Measurements from ENCODE around the gene LMNTD2. TPM values are rescaled to one million over a fixed set of nuclear protein-coding genes. Genes with fewer than 3 reads are reported as not detected.

Gene LMNTD2
- total RNA-seq, 1 experiment from 2014 or later, result 4.0 TPM

DNA sequence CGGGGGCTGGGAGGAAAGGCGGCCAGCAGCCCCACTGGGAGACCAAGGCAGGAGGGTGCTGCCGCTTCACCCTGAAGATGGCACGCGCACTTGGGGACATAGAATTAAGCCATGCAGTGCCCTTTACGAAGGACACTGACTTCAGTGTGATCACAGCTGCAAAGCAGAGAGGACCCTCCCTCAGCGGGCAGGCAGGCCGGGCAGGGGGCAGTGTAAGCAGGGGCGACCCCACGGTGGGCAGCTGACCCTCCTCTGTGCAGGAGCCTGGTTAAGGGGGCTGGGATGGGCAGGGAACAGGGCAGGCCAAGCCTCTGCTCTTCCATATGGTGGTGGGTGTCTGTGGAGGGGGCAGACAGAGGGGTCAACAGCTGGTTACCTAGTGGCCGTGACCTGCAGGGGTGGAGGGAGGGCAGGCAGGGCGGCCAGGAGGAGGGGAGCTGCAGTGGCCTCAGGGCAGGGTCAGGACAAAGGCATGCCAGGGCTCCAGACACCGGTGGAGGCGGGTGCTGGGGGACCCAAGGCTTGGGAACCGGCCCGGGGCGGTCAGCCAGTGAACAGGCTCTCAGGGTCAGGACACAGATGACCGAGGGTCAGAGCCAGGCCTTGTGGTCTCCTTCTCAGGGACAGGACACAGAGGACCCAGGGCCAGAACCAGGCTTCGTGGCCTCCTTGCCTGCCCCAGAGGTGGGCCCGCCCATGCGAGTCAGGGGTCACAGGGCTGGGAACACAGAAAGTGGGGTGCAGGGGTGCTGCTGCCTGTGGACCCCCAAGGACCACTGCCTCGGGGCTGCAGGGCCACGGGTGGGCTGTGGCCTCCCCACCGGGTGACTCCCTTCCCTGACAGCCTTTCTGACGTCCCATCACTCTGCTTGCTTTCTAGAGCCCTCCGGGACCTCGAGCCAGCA lies 7.2 kb downstream of the LMNTD2 start:
- Mint-ChIP-seq H3K27me3 (ENCODE audit: low read depth) (peaks cover 24% of the 10 kb centered on the region), H3K9me3 (no peaks in the 10 kb centered on the region), H3K4me1 (peaks cover 8% of the 10 kb centered on the region), H3K4me3 (no peak overlapping the region), H3K36me3 (no peaks in the 10 kb centered on the region), H3K27ac (no peak overlapping the region)
- ATAC-seq, result no peak
- POLR2A ChIA-PET, result interaction anchor here (0.6 to 1.9 kb wide), 2 partner anchors 17 to 132 kb away, joined by 3 to 5 read pairs; partner anchors contain the start of gene HRAS
- DNase-seq (ENCODE audit: low spot score), result no peak
- CTCF ChIA-PET, result interaction anchor here (0.6 to 3.4 kb wide), 10 partner anchors 14 to 709 kb away, joined by 3 to 32 read pairs (median 4); partner anchors contain the start of genes DEAF1 and TMEM80
- TF ChIP-seq, protein P1, sequence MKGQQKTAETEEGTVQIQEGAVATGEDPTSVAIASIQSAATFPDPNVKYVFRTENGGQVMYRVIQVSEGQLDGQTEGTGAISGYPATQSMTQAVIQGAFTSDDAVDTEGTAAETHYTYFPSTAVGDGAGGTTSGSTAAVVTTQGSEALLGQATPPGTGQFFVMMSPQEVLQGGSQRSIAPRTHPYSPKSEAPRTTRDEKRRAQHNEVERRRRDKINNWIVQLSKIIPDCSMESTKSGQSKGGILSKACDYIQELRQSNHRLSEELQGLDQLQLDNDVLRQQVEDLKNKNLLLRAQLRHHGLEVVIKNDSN (CRISPR knock-in tag; IDR thresholded peaks at IDR 0.05), result no peak
- TF ChIP-seq, protein P2, sequence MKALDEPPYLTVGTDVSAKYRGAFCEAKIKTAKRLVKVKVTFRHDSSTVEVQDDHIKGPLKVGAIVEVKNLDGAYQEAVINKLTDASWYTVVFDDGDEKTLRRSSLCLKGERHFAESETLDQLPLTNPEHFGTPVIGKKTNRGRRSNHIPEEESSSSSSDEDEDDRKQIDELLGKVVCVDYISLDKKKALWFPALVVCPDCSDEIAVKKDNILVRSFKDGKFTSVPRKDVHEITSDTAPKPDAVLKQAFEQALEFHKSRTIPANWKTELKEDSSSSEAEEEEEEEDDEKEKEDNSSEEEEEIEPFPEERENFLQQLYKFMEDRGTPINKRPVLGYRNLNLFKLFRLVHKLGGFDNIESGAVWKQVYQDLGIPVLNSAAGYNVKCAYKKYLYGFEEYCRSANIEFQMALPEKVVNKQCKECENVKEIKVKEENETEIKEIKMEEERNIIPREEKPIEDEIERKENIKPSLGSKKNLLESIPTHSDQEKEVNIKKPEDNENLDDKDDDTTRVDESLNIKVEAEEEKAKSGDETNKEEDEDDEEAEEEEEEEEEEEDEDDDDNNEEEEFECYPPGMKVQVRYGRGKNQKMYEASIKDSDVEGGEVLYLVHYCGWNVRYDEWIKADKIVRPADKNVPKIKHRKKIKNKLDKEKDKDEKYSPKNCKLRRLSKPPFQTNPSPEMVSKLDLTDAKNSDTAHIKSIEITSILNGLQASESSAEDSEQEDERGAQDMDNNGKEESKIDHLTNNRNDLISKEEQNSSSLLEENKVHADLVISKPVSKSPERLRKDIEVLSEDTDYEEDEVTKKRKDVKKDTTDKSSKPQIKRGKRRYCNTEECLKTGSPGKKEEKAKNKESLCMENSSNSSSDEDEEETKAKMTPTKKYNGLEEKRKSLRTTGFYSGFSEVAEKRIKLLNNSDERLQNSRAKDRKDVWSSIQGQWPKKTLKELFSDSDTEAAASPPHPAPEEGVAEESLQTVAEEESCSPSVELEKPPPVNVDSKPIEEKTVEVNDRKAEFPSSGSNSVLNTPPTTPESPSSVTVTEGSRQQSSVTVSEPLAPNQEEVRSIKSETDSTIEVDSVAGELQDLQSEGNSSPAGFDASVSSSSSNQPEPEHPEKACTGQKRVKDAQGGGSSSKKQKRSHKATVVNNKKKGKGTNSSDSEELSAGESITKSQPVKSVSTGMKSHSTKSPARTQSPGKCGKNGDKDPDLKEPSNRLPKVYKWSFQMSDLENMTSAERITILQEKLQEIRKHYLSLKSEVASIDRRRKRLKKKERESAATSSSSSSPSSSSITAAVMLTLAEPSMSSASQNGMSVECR (CRISPR knock-in tag; IDR thresholded peaks at IDR 0.05; ENCODE audit: borderline replicate concordance), result no peak
- TF ChIP-seq, protein P3, sequence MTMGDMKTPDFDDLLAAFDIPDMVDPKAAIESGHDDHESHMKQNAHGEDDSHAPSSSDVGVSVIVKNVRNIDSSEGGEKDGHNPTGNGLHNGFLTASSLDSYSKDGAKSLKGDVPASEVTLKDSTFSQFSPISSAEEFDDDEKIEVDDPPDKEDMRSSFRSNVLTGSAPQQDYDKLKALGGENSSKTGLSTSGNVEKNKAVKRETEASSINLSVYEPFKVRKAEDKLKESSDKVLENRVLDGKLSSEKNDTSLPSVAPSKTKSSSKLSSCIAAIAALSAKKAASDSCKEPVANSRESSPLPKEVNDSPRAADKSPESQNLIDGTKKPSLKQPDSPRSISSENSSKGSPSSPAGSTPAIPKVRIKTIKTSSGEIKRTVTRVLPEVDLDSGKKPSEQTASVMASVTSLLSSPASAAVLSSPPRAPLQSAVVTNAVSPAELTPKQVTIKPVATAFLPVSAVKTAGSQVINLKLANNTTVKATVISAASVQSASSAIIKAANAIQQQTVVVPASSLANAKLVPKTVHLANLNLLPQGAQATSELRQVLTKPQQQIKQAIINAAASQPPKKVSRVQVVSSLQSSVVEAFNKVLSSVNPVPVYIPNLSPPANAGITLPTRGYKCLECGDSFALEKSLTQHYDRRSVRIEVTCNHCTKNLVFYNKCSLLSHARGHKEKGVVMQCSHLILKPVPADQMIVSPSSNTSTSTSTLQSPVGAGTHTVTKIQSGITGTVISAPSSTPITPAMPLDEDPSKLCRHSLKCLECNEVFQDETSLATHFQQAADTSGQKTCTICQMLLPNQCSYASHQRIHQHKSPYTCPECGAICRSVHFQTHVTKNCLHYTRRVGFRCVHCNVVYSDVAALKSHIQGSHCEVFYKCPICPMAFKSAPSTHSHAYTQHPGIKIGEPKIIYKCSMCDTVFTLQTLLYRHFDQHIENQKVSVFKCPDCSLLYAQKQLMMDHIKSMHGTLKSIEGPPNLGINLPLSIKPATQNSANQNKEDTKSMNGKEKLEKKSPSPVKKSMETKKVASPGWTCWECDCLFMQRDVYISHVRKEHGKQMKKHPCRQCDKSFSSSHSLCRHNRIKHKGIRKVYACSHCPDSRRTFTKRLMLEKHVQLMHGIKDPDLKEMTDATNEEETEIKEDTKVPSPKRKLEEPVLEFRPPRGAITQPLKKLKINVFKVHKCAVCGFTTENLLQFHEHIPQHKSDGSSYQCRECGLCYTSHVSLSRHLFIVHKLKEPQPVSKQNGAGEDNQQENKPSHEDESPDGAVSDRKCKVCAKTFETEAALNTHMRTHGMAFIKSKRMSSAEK (CRISPR knock-in tag; IDR thresholded peaks at IDR 0.05; ENCODE audit: borderline replicate concordance), result no peak
- no peak for TF ChIP-seq ZNF219 (CRISPR knock-in tag; IDR thresholded peaks at IDR 0.05; ENCODE audit: borderline replicate concordance)
- TF ChIP-seq MXD4 (CRISPR knock-in tag; IDR thresholded peaks at IDR 0.05; ENCODE audit: borderline replicate concordance), result no peak
- no peak for TF ChIP-seq ZNF396 (CRISPR knock-in tag; IDR thresholded peaks at IDR 0.05; ENCODE audit: borderline replicate concordance)
- TF ChIP-seq, protein P4, sequence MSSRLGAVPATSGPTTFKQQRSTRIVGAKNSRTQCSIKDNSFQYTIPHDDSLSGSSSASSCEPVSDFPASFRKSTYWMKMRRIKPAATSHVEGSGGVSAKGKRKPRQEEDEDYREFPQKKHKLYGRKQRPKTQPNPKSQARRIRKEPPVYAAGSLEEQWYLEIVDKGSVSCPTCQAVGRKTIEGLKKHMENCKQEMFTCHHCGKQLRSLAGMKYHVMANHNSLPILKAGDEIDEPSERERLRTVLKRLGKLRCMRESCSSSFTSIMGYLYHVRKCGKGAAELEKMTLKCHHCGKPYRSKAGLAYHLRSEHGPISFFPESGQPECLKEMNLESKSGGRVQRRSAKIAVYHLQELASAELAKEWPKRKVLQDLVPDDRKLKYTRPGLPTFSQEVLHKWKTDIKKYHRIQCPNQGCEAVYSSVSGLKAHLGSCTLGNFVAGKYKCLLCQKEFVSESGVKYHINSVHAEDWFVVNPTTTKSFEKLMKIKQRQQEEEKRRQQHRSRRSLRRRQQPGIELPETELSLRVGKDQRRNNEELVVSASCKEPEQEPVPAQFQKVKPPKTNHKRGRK (CRISPR knock-in tag; IDR thresholded peaks at IDR 0.05; ENCODE audit: borderline replicate concordance), result no peak
- TF ChIP-seq, protein P5, sequence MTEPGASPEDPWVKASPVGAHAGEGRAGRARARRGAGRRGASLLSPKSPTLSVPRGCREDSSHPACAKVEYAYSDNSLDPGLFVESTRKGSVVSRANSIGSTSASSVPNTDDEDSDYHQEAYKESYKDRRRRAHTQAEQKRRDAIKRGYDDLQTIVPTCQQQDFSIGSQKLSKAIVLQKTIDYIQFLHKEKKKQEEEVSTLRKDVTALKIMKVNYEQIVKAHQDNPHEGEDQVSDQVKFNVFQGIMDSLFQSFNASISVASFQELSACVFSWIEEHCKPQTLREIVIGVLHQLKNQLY (CRISPR knock-in tag; IDR thresholded peaks at IDR 0.05), result no peak
- no peak for TF ChIP-seq HMGA2 (CRISPR knock-in tag; IDR thresholded peaks at IDR 0.05)
- TF ChIP-seq CBFB (CRISPR knock-in tag; IDR thresholded peaks at IDR 0.05; ENCODE audit: low read depth), result no peak
- TF ChIP-seq CREB1 (CRISPR knock-in tag; IDR thresholded peaks at IDR 0.05), result no peak
- TF ChIP-seq, protein P6, sequence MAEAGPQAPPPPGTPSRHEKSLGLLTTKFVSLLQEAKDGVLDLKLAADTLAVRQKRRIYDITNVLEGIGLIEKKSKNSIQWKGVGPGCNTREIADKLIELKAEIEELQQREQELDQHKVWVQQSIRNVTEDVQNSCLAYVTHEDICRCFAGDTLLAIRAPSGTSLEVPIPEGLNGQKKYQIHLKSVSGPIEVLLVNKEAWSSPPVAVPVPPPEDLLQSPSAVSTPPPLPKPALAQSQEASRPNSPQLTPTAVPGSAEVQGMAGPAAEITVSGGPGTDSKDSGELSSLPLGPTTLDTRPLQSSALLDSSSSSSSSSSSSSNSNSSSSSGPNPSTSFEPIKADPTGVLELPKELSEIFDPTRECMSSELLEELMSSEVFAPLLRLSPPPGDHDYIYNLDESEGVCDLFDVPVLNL (CRISPR knock-in tag; IDR thresholded peaks at IDR 0.05; ENCODE audit: borderline replicate concordance, low read depth), result no peak
- no peak for TF ChIP-seq ZNF263 (CRISPR knock-in tag; IDR thresholded peaks at IDR 0.05; ENCODE audit: low read depth)
- no peak for TF ChIP-seq ZNF138 (CRISPR knock-in tag; conservative IDR thresholded peaks at IDR 0.05)
- TF ChIP-seq, protein P7, sequence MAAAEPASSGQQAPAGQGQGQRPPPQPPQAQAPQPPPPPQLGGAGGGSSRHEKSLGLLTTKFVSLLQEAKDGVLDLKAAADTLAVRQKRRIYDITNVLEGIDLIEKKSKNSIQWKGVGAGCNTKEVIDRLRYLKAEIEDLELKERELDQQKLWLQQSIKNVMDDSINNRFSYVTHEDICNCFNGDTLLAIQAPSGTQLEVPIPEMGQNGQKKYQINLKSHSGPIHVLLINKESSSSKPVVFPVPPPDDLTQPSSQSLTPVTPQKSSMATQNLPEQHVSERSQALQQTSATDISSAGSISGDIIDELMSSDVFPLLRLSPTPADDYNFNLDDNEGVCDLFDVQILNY (CRISPR knock-in tag; IDR thresholded peaks at IDR 0.05), result no peak
- TF ChIP-seq, protein P8, sequence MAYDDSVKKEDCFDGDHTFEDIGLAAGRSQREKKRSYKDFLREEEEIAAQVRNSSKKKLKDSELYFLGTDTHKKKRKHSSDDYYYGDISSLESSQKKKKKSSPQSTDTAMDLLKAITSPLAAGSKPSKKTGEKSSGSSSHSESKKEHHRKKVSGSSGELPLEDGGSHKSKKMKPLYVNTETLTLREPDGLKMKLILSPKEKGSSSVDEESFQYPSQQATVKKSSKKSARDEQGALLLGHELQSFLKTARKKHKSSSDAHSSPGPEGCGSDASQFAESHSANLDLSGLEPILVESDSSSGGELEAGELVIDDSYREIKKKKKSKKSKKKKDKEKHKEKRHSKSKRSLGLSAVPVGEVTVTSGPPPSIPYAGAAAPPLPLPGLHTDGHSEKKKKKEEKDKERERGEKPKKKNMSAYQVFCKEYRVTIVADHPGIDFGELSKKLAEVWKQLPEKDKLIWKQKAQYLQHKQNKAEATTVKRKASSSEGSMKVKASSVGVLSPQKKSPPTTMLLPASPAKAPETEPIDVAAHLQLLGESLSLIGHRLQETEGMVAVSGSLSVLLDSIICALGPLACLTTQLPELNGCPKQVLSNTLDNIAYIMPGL (CRISPR knock-in tag; IDR thresholded peaks at IDR 0.05), result no peak
- no peak for TF ChIP-seq RORB (CRISPR knock-in tag; IDR thresholded peaks at IDR 0.05)

All from WTC11 (cell line).